GM12878 (cell line): Measurements from ENCODE around the gene YEATS4. TPM values are rescaled to one million over a fixed set of nuclear protein-coding genes. Genes with fewer than 3 reads are reported as not detected.

ENCODE experiments used
- ATAC-seq: fragments of 200-7000 bp; cut with Tn5 transposase; 3 replicates; pipeline ENCODE4 v1.9.1; 2020; ENCODE audit warnings: mild to moderate bottlenecking, moderate library complexity
- BruUV-seq: library from RNA; stranded (reverse); fragments of 400-500 nt; replicated peaks from 2 replicates; lab custom pipeline; 2021; lab: Mats Ljungman, UMichigan
- CTCF ChIA-PET: fragments of 300-600 bp; sonication (Branson Sonifier 250); formaldehyde crosslinking; extraction: SDS; loops from one replicate; lab custom pipeline; 2021; ENCODE audit warnings: inconsistent platforms; lab: Yijun Ruan, JAX
- POLR2A ChIA-PET: fragments of 350-600 bp; formaldehyde crosslinking; extraction: SDS; loops from one replicate; lab custom pipeline; 2021; ENCODE audit warnings: inconsistent platforms; lab: Charles Lee
- RAD21 ChIA-PET: fragments of 300-600 bp; sonication (Branson Sonifier 250); formaldehyde crosslinking; loops from one replicate; lab custom pipeline; 2023; ENCODE audit warnings: antibody characterized with exemption; ENCODE audit not compliant: unreplicated experiment; lab: Charles Lee
- SMC1A ChIA-PET: fragments of 300-600 bp; sonication (Branson Sonifier 250); formaldehyde crosslinking; loops from one replicate; lab custom pipeline; 2023; ENCODE audit not compliant: unreplicated experiment, uncharacterized antibody; lab: Charles Lee
- DNase-seq: peaks from one replicate; pipeline ENCODE4 v3.0.0-alpha.2; 2011; ENCODE audit warnings: low read depth, low spot score
- FAIRE-seq: peaks from 3 replicates; lab custom pipeline; 2011; peaks lifted over from hg19 to GRCh38; lab: Jason Lieb, UNC
- H2AFZ ChIP-seq: 2 replicates; pipeline ENCODE4 v1.6.0; 2011; ENCODE audit warnings: low read depth, low read length, control low read depth; ENCODE audit not compliant: control insufficient read depth
- H3K27ac ChIP-seq: 2 replicates; pipeline ENCODE4 v1.5.1; 2011; ENCODE audit warnings: control low read depth; ENCODE audit not compliant: control insufficient read depth, insufficient read depth
- H3K27me3 ChIP-seq, 2 experiments: replicated peaks in 1 of 2; 2 replicates each; pipeline versions ENCODE4 v1.6.0 to v1.6.1; 2011; ENCODE audit warnings: low read length in 1 of 2; ENCODE audit not compliant: control insufficient read depth in 2 of 2, insufficient read depth in 2 of 2
- H3K36me3 ChIP-seq, 2 experiments: 2 replicates each; pipeline ENCODE4 v1.5.1; 2011; ENCODE audit warnings: low read length in 1 of 2; ENCODE audit not compliant: control insufficient read depth in 2 of 2, insufficient read depth in 2 of 2
- H3K4me1 ChIP-seq: 2 replicates; pipeline ENCODE4 v1.6.1; 2011; ENCODE audit warnings: mild to moderate bottlenecking, low read length, moderate library complexity, mixed read lengths; ENCODE audit not compliant: control insufficient read depth, insufficient read depth
- H3K4me2 ChIP-seq: 2 replicates; pipeline ENCODE4 v1.6.0; 2011; ENCODE audit warnings: control low read depth; ENCODE audit not compliant: control insufficient read depth, insufficient read depth
- H3K4me3 ChIP-seq: fragments of 200-600 bp; sonication (generic); 2 replicates; pipeline ENCODE4 v1.5.1; 2016
- H3K79me2 ChIP-seq: 2 replicates; pipeline ENCODE4 v1.6.0; 2011; ENCODE audit warnings: low read length; ENCODE audit not compliant: control insufficient read depth, insufficient read depth
- H3K9ac ChIP-seq: 2 replicates; pipeline ENCODE4 v1.8.0; 2011; ENCODE audit warnings: low read length, control low read depth, mixed read lengths; ENCODE audit not compliant: control insufficient read depth, insufficient read depth
- H3K9me3 ChIP-seq: replicated peaks from 3 replicates; pipeline ENCODE4 v1.5.1; 2011; ENCODE audit warnings: mild to moderate bottlenecking, low read length; ENCODE audit not compliant: control insufficient read depth, insufficient read depth
- H4K20me1 ChIP-seq: 2 replicates; pipeline ENCODE4 v1.6.0; 2011; ENCODE audit not compliant: control insufficient read depth, insufficient read depth
- CHD1 ChIP-seq: IDR thresholded peaks from 2 replicates; pipeline ENCODE4 v1.6.1; 2012; ENCODE audit warnings: low read depth, low read length, improper control_type of control experiment
- E4F1 ChIP-seq: fragments of 450-650 bp; IDR thresholded peaks from 2 replicates; pipeline ENCODE4 v1.6.1; 2018; ENCODE audit warnings: borderline replicate concordance, mild to moderate bottlenecking; ENCODE audit not compliant: partially characterized antibody
- ESRRA ChIP-seq: IDR thresholded peaks from 2 replicates; pipeline ENCODE4 v1.6.1; 2012; ENCODE audit warnings: mild to moderate bottlenecking, low read length, improper control_type of control experiment
- IRF4 ChIP-seq: IDR thresholded peaks from 2 replicates; pipeline ENCODE4 v1.6.1; 2011; ENCODE audit warnings: low read depth, low read length
- MAX ChIP-seq: IDR thresholded peaks from 2 replicates; pipeline ENCODE4 v1.6.1; 2012; ENCODE audit warnings: low read depth, low read length, improper control_type of control experiment
- MEF2B ChIP-seq: fragments of 450-650 bp; IDR thresholded peaks from 2 replicates; pipeline ENCODE4 v1.6.1; 2018; ENCODE audit warnings: mild to moderate bottlenecking, moderate library complexity; ENCODE audit not compliant: partially characterized antibody, poor library complexity, severe bottlenecking
- MYC ChIP-seq: IDR thresholded peaks from 2 replicates; pipeline ENCODE4 v1.6.1; 2011; ENCODE audit warnings: mild to moderate bottlenecking, low read length, moderate library complexity, inconsistent platforms; ENCODE audit not compliant: insufficient read depth, insufficient replicate concordance, insufficient read length, severe bottlenecking
- PAX8 ChIP-seq: fragments of 450-650 bp; IDR thresholded peaks from 2 replicates; pipeline ENCODE4 v1.6.1; 2017; ENCODE audit warnings: mild to moderate bottlenecking, moderate library complexity
- PKNOX1 ChIP-seq: fragments of 450-650 bp; IDR thresholded peaks from 2 replicates; pipeline ENCODE4 v1.6.1; 2016; ENCODE audit warnings: mild to moderate bottlenecking
- SMARCA5 ChIP-seq: fragments of 450-650 bp; IDR thresholded peaks from 2 replicates; pipeline ENCODE4 v1.6.1; 2017; ENCODE audit warnings: mild to moderate bottlenecking
- SMC3 ChIP-seq: IDR thresholded peaks from 2 replicates; pipeline ENCODE4 v1.6.1; 2011; ENCODE audit warnings: low read length, improper control_type of control experiment, borderline replicate concordance
- SUPT20H ChIP-seq: IDR thresholded peaks from 2 replicates; pipeline ENCODE4 v1.6.1; 2011; ENCODE audit warnings: low read depth, mild to moderate bottlenecking, low read length, moderate library complexity, borderline replicate concordance; ENCODE audit not compliant: control insufficient read depth
- USF2 ChIP-seq: IDR thresholded peaks from 2 replicates; pipeline ENCODE4 v1.6.1; 2011; ENCODE audit warnings: low read depth, low read length, improper control_type of control experiment, borderline replicate concordance
- WGBS: methylation state at CpG from one replicate; pipeline ENCODE4 v1.1.6; 2016; ENCODE audit warnings: low lambda C conversion rate; ENCODE audit not compliant: insufficient replicate concordance, insufficient coverage; ENCODE audit errors: missing lambda C conversion rate; 5-methylcytosine and 5-hydroxymethylcytosine counted together
- in situ Hi-C: fragments of 300-500 bp; cut with MboI; formaldehyde crosslinking; loops from 9 replicates; pipeline ENCODE4 v1.14.3; 2018; ENCODE audit warnings: mixed read lengths
- intact Hi-C: fragments of 100-400 bp; cut with micrococcal nuclease; formaldehyde crosslinking; loops from one replicate; pipeline ENCODE4 v1.14.2; 2022; ENCODE audit not compliant: unreplicated experiment
- polyA plus RNA-seq, 11 experiments: library from polyadenylated mRNA; depleted of rRNA in 4 of 11; unstranded in 6 of 11; stranded (reverse) in 5 of 11; fragments of >200 nt; fragmentation: Nextera tagmentation in 4 of 11; fragmentation: Illumina TruSeq in 1 of 11; extraction: Ambion mirVana in 4 of 11; extraction: Trizol in 1 of 11; gene quantifications; 1 replicate in 1 of 11; 2 replicates in 10 of 11; pipeline versions ENCODE4 v1.2.1 to v1.2.3, GENCODE V29; 2011 to 2016; ENCODE audit warnings: inconsistent platforms in 2 of 11, missing spikeins in 2 of 11, low read depth in 1 of 11
- total RNA-seq, 4 experiments: library from RNA; depleted of rRNA in 3 of 4; stranded (reverse); fragments of >200 nt in 3 of 4; fragmentation: Illumina TruSeq in 1 of 4; extraction: Trizol in 1 of 4; gene quantifications; 2 replicates each; pipeline versions ENCODE4 v1.2.1 to v1.2.3, GENCODE V29; 2013 to 2021

The YEATS4 gene
- total and polyA plus RNA-seq, 10 of the 15 experiments (the other 5 are each of a cell fraction or from before 2014, with no cell fraction given), result 23.8 to 45.4 (median 36.8) TPM

- FAIRE-seq (no peak), DNase-seq (no peak), ATAC-seq (peak; percentile 43)
- TF ChIP-seq PKNOX1 (no peak), ESRRA (no peak), SMARCA5 (no peak), CHD1 (no peak), E4F1 (no peak), SMC3 (no peak), USF2 (no peak), MAX (no peak), MYC (no peak), MEF2B (no peak), PAX8 (no peak), IRF4 (no peak), SUPT20H (no peak)
- Histone ChIP-seq H3K27me3 (no peaks in the 10 kb centered on the region), H2AFZ (no peak overlapping the region), H3K4me1 (no peaks in the 10 kb centered on the region), H3K9ac (no peak overlapping the region), H3K79me2 (no peaks in the 10 kb centered on the region), H3K4me2 (no peak overlapping the region), H3K4me3 (no peak overlapping the region), H3K27ac (no peak overlapping the region), H3K36me3 (no peaks in the 10 kb centered on the region), H3K9me3 (no peaks in the 10 kb centered on the region), H4K20me1 (no peaks in the 10 kb centered on the region)
- RAD21 ChIA-PET, result no interaction called here
- in situ Hi-C loops, result no loop called here
- SMC1A ChIA-PET, result interaction anchor here (1.9 kb wide), 1 partner anchor 21 kb away, joined by 5 read pairs; no protein-coding TSS in a partner anchor
- BruUV-seq, result no TSS peak
- intact Hi-C loops, result loop anchor here (10.0 kb wide), 1 partner anchor 183 kb away; no protein-coding TSS in a partner anchor
- WGBS, result 50% methylated on average over 2 of the region's 2 CpGs
- POLR2A ChIA-PET, result no interaction called here
- CTCF ChIA-PET, result interaction anchor here (0.9 to 1.7 kb wide), 5 partner anchors 10 to 86 kb away, joined by 3 to 9 read pairs (median 3); no protein-coding TSS in a partner anchor
These were observed 22.0 kb upstream of the YEATS4 start for GRCh38 chr12:69337311-69338090.
